ENCODE results near the gene ZNRF4. TPM values are rescaled to one million over a fixed set of nuclear protein-coding genes. Genes with fewer than 3 reads are reported as not detected.
"Not testable (repeated sequence)": the region's sequence is repeated elsewhere in the genome, so short reads cannot be mapped to it uniquely, and the experiment has no call there.

ZNRF4 gene
- total RNA-seq, 1 donor from 2014 or later, result not detected

- intact Hi-C loops (cut with micrococcal nuclease), result no loop called here
Observed at GRCh38 chr19:5472286-5472685, 17.1 kb downstream of the ZNRF4 start.

- intact Hi-C loops (cut with micrococcal nuclease), result no loop called here
Observed at GRCh38 chr19:5473646-5474045, 18.4 kb downstream of the ZNRF4 start.

GRCh38 chr19:5477451-5478215 is 22.4 kb downstream of the ZNRF4 start:
- intact Hi-C loops (cut with micrococcal nuclease), result no loop called here

- intact Hi-C loops (cut with micrococcal nuclease), result no loop called here
Observed at GRCh38 chr19:5478241-5478924, 23.2 kb downstream of the ZNRF4 start.

- intact Hi-C loops (cut with micrococcal nuclease), result no loop called here
Observed at GRCh38 chr19:5478925-5479588, 23.8 kb downstream of the ZNRF4 start.

GRCh38 chr19:5479958-5480357 is 24.7 kb downstream of the ZNRF4 start:
- intact Hi-C loops (cut with micrococcal nuclease), result no loop called here

GRCh38 chr19:5480427-5480836 is 25.2 kb downstream of the ZNRF4 start:
- intact Hi-C loops (cut with micrococcal nuclease), result no loop called here

- intact Hi-C loops (cut with micrococcal nuclease), result no loop called here
Observed at GRCh38 chr19:5481957-5482356, 26.7 kb downstream of the ZNRF4 start.

GRCh38 chr19:5484398-5485285 is 29.4 kb downstream of the ZNRF4 start:
- intact Hi-C loops (cut with micrococcal nuclease), result no loop called here

- intact Hi-C loops (cut with micrococcal nuclease), result no loop called here
Observed at GRCh38 chr19:5485286-5485636, 30.0 kb downstream of the ZNRF4 start.

GRCh38 chr19:5485658-5486057 is 30.4 kb downstream of the ZNRF4 start:
- intact Hi-C loops (cut with micrococcal nuclease), result not testable (repeated sequence)

- intact Hi-C loops (cut with micrococcal nuclease), result no loop called here
Observed at GRCh38 chr19:5487222-5487621, 32.0 kb downstream of the ZNRF4 start.

- intact Hi-C loops (cut with micrococcal nuclease), result no loop called here
Observed at GRCh38 chr19:5489551-5489950, 34.3 kb downstream of the ZNRF4 start.

- intact Hi-C loops (cut with micrococcal nuclease), result no loop called here
Observed at GRCh38 chr19:5491565-5491964, 36.3 kb downstream of the ZNRF4 start.

- intact Hi-C loops (cut with micrococcal nuclease), result no loop called here
Observed at GRCh38 chr19:5492281-5492634, 37.0 kb downstream of the ZNRF4 start.

- intact Hi-C loops (cut with micrococcal nuclease), result no loop called here
Observed at GRCh38 chr19:5492635-5493409, 37.6 kb downstream of the ZNRF4 start.

- intact Hi-C loops (cut with micrococcal nuclease), result no loop called here
Observed at GRCh38 chr19:5494773-5495172, 39.6 kb downstream of the ZNRF4 start.

GRCh38 chr19:5495792-5496191 is 40.6 kb downstream of the ZNRF4 start:
- intact Hi-C loops (cut with micrococcal nuclease), result no loop called here

- intact Hi-C loops (cut with micrococcal nuclease), result no loop called here
Observed at GRCh38 chr19:5497297-5497696, 42.1 kb downstream of the ZNRF4 start.

GRCh38 chr19:5498830-5499550 is 43.8 kb downstream of the ZNRF4 start:
- intact Hi-C loops (cut with micrococcal nuclease), result no loop called here
